AG04450 (cell line): ENCODE measurements around the gene MEST. TPM values are rescaled to one million over a fixed set of nuclear protein-coding genes. Genes with fewer than 3 reads are reported as not detected.

Experiments
- CTCF ChIA-PET: fragments of 300-600, 350-600 bp; formaldehyde crosslinking; extraction: SDS; loops from one replicate; lab custom pipeline; 2022; ENCODE audit warnings: antibody characterized with exemption, inconsistent platforms; lab: Charles Lee
- POLR2A ChIA-PET: fragments of 350-600 bp; formaldehyde crosslinking; extraction: SDS; loops from one replicate; lab custom pipeline; 2021; ENCODE audit warnings: antibody characterized with exemption, inconsistent platforms; lab: Yijun Ruan, JAX
- DNase-seq: peaks from one replicate; pipeline ENCODE4 v3.0.0-alpha.2; 2011; ENCODE audit warnings: low read depth, low spot score
- H3K27ac ChIP-seq: one replicate; pipeline ENCODE4 v1.5.1; 2012; ENCODE audit warnings: low read depth, low read length, control low read depth
- H3K27me3 ChIP-seq: one replicate; pipeline ENCODE4 v1.6.0; 2012; ENCODE audit warnings: low read length; ENCODE audit not compliant: control insufficient read depth, insufficient read depth
- H3K4me3 ChIP-seq: 2 replicates; pipeline ENCODE4 v1.5.1; 2011; ENCODE audit warnings: mild to moderate bottlenecking, low read depth, low read length, control low read depth
- H3K9me3 ChIP-seq: 2 replicates; pipeline ENCODE4 v1.5.1; 2012; ENCODE audit warnings: low read length; ENCODE audit not compliant: control insufficient read depth, insufficient read depth
- polyA plus RNA-seq: library from polyadenylated mRNA; depleted of rRNA; stranded (reverse); fragments of >200 nt; gene quantifications from 2 replicates; pipeline ENCODE4 v1.2.3, GENCODE V29; 2011
- TF ChIP-seq, protein P1 (sequence below): IDR thresholded peaks from 2 replicates; pipeline ENCODE4 v1.5.1; 2011; ENCODE audit warnings: low read depth, low read length, control low read depth, inconsistent platforms

MEST gene
- polyA plus RNA-seq, 1 experiment: 293 TPM

DNA sequence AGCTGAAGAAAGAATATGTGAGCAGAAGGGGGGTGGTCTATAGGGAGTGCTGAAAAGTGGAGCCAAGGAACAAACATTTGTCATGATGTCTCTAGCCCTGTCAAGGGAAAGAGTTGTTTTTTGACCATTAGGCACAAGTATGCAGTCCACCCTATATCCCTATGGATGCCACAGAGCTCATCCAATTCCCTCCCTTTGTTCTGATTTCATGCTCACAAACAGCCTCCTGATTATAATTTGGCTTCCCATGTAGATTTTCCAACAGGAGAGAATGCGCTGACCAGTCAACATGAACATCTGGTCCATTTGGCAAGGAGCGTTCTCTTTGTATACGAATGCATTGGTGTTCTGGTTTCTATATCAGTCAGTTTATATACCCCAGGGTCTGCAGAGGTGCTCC, 38.9 kb upstream of the MEST start:
- H3K27me3 ChIP-seq: peaks cover 4% of the 10 kb centered on the region
- no peak for DNase-seq
- no peaks in the 10 kb centered on the region for H3K9me3 ChIP-seq
- no peak overlapping the region for H3K27ac ChIP-seq
- TF ChIP-seq, protein P1, sequence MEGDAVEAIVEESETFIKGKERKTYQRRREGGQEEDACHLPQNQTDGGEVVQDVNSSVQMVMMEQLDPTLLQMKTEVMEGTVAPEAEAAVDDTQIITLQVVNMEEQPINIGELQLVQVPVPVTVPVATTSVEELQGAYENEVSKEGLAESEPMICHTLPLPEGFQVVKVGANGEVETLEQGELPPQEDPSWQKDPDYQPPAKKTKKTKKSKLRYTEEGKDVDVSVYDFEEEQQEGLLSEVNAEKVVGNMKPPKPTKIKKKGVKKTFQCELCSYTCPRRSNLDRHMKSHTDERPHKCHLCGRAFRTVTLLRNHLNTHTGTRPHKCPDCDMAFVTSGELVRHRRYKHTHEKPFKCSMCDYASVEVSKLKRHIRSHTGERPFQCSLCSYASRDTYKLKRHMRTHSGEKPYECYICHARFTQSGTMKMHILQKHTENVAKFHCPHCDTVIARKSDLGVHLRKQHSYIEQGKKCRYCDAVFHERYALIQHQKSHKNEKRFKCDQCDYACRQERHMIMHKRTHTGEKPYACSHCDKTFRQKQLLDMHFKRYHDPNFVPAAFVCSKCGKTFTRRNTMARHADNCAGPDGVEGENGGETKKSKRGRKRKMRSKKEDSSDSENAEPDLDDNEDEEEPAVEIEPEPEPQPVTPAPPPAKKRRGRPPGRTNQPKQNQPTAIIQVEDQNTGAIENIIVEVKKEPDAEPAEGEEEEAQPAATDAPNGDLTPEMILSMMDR: no peak
- H3K4me3 ChIP-seq: no peak overlapping the region
- ChIA-PET CTCF (no interaction called here), POLR2A (no interaction called here)

DNA sequence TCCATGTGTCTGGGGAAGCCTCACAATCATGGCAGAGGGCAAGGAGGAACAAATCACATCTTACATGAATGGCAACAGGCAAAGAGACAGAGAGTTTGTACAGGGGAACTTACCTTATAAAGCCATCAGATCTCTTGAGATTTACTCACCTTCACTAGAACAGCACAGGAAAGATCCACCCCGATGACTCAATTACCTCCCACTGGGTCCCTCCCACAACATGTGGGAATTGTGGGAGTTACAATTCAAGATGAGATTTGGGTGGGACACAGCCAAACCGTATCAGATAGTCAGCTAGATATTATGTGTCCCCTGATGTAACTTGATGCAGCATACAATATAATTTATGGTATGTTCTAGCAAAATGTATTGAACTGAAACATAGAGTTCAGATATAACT, 36.9 kb upstream of the MEST start:
- H3K27me3 ChIP-seq: peaks cover 4% of the 10 kb centered on the region
- TF ChIP-seq, protein P1: no peak
- H3K27ac ChIP-seq: no peak overlapping the region
- ChIA-PET CTCF (interaction anchor here (0.7 kb wide), 1 partner anchor 49 kb away, joined by 3 read pairs; no protein-coding TSS in a partner anchor), POLR2A (no interaction called here)
- DNase-seq: no peak
- peaks cover 7% of the 10 kb centered on the region for H3K9me3 ChIP-seq
- no peak overlapping the region for H3K4me3 ChIP-seq

DNA sequence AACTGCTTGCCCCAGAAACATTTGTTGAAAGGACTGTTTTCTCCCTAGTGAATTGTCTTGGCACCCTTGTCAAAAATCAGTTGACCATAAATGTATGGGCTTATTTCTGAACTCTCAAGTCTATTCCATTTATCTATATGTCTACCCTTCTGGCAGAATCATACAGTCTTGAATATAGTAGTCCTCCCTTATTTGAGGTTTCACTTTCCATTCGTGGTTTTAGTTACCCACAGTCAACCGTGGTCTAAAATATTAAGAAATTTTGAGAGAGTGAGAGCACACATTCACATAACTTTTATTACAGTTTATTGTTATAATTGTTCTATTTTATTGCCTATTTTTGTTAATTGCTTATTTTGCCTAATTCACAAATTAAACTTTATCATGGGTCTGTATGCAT, 33.6 kb upstream of the MEST start:
- no peak overlapping the region for H3K27ac ChIP-seq
- peaks cover 3% of the 10 kb centered on the region for H3K27me3 ChIP-seq
- CTCF ChIA-PET: no interaction called here
- POLR2A ChIA-PET: no interaction called here
- TF ChIP-seq, protein P1: no peak
- no peak overlapping the region for H3K4me3 ChIP-seq
- no peak for DNase-seq
- H3K9me3 ChIP-seq: peaks cover 7% of the 10 kb centered on the region

DNA sequence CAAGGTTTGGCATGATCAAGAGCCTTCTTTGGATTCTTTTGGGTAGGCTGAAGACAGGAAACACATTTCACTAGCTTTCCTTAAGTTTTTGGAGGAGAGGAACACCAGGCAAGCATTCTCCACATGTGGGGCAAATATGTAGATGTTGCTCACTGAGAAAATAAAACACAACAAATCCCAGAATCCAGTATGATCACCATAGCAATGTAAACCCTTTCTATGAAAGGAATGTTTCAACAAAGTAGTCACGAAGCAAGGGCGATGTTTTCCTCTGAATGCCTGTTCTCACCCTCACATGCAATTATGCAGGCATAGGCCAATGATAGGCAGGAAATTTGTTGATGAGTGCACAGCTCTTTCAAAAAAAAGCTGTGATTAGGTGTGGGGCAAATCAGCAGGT, 30.6 kb upstream of the MEST start:
- no peak for DNase-seq
- Histone ChIP-seq H3K4me3 (no peak overlapping the region), H3K27ac (no peak overlapping the region), H3K27me3 (no peaks in the 10 kb centered on the region), H3K9me3 (peaks cover 7% of the 10 kb centered on the region)
- POLR2A ChIA-PET: no interaction called here
- TF ChIP-seq, protein P1: no peak
- CTCF ChIA-PET: no interaction called here

DNA sequence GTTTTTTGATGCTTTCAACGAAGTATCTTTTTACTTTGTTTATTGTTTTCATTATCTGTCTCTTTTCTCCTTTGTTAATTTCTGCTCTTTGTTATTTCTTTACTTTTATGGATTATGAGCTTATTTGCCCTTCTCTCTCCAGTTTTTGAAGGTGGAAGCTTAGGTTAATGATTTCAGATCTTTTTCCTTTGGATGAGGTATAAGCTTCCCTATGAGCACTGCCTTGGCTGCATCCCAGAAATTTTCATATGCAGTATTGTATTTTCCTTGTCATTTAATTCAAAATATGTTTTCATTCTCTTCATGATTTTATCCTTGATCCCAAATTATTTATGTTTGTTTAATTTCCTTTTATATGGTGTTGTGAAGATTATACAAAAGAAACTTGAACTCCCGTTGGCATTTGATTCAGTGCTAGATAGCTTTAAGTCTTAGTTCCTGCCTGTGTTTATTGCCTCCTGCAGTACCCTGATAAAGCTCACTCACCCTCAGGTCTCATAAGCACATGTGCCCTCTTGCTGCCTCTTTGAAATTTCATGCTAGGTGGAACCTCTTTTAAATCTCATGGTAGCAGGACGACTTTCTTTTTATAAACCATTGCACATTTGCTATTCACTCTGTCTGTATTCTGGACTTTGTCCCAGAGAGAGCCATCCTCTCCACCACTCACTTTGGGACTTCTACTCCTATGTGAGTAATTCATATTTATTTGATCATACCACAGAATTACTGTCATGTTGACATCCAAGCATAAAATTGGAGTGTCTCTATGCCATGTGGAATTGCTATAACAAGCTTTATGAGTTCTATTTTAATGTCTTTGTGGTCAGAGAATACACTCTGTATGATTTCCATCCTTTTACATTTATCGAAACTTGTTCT, 28.1 kb upstream of the MEST start:
- no peak for DNase-seq
- POLR2A ChIA-PET: no interaction called here
- CTCF ChIA-PET: no interaction called here
- TF ChIP-seq, protein P1: no peak
- no peak overlapping the region for H3K4me3 ChIP-seq
- peaks cover 2% of the 10 kb centered on the region for H3K27me3 ChIP-seq
- H3K27ac ChIP-seq: no peak overlapping the region
- peaks cover 7% of the 10 kb centered on the region for H3K9me3 ChIP-seq
